Measurements from ENCODE around the gene TROAP. TPM values are rescaled to one million over a fixed set of nuclear protein-coding genes. Genes with fewer than 3 reads are reported as not detected.

Gene TROAP
- total and polyA plus RNA-seq, 7 experiments from 2014 or later: 0.21 to 58.2 (median 1.3) TPM; not detected in 2

GRCh38 chr12:49335118-49335954, 12.3 kb downstream of the TROAP start:
- Mint-ChIP-seq H3K27ac (peak overlapping the region in 3 of 9 donors; percentile 24 to 71 (median 36)), H3K27me3 (peaks cover 62 to 80% (median 76%) of the 10 kb centered on the region in 5 donors)
- POLR2A ChIA-PET: interaction anchor here (0.8 kb wide), 1 partner anchor 482 kb away, joined by 4 read pairs; no protein-coding TSS in a partner anchor

GRCh38 chr12:49335955-49336644, 13.0 kb downstream of the TROAP start:
- Mint-ChIP-seq H3K4me3 (peak overlapping the region in 4 of 10 donors; percentile 6 to 56 (median 44)), H3K4me1 (peaks cover 16 to 39% (median 32%) of the 10 kb centered on the region in 7 donors), H3K27me3 (peaks cover 68 to 88% (median 81%) of the 10 kb centered on the region in 5 donors), H3K9me3 (peaks cover 0 to 3% (median 0%) of the 10 kb centered on the region in 11 donors), H3K36me3 (peaks cover 0 to 11% (median 0%) of the 10 kb centered on the region in 5 donors), H3K27ac (peak overlapping the region in 2 of 9 donors; percentile 17 to 71)
- no peak overlapping the region for H3K4me3 ChIP-seq (ENCODE audit: low read length)
- no peak overlapping the region for H3K27ac ChIP-seq (ENCODE audit: low read depth, low read length)
- intact Hi-C loops (cut with micrococcal nuclease): loop anchor here in 1 of 2 donors (5.0 kb wide), 1 partner anchor 354 kb away; no protein-coding TSS in a partner anchor
- H3K36me3 ChIP-seq (ENCODE audit: control insufficient read depth in 2 of 3, insufficient read depth in 3 of 3, low read length in 3 of 3): no peaks in the 10 kb centered on the region
- peaks cover 8 to 9% of the 10 kb centered on the region in 2 donors for H3K4me1 ChIP-seq (ENCODE audit: control insufficient read depth in 2 of 2, insufficient read depth in 2 of 2, low read length in 2 of 2)
- ATAC-seq: no peak
- H3K27me3 ChIP-seq (ENCODE audit: control insufficient read depth in 2 of 2, insufficient read depth in 2 of 2, low read length in 2 of 2): peaks cover 0 to 21% of the 10 kb centered on the region in 2 donors
- no peak for DNase-seq
- POLR2A ChIA-PET: no interaction called here
- H3K9me3 ChIP-seq (ENCODE audit: control insufficient read depth in 2 of 3, low read length in 3 of 3): no peaks in the 10 kb centered on the region
- CTCF ChIA-PET: interaction anchor here (1.3 to 4.4 kb wide), 3 partner anchors 10 to 47 kb away, joined by 4 to 27 read pairs (median 4); partner anchors contain the start of gene DNAJC22

More at GRCh38 chr12:49335118-49335954, 12.3 kb downstream of the TROAP start:
- Histone ChIP-seq H3K9me3 (ENCODE audit: control insufficient read depth in 2 of 3, low read length in 3 of 3) (no peaks in the 10 kb centered on the region), H3K4me1 (ENCODE audit: control insufficient read depth in 2 of 2, insufficient read depth in 2 of 2, low read length in 2 of 2) (peaks cover 8 to 9% of the 10 kb centered on the region in 2 donors), H3K27ac (ENCODE audit: low read depth, low read length) (no peak overlapping the region), H3K36me3 (ENCODE audit: control insufficient read depth in 2 of 3, insufficient read depth in 3 of 3, low read length in 3 of 3) (no peaks in the 10 kb centered on the region), H3K27me3 (ENCODE audit: control insufficient read depth in 2 of 2, insufficient read depth in 2 of 2, low read length in 2 of 2) (peaks cover 0 to 21% of the 10 kb centered on the region in 2 donors), H3K4me3 (ENCODE audit: low read length) (no peak overlapping the region)
- Mint-ChIP-seq H3K9me3 (peaks cover 0 to 3% (median 0%) of the 10 kb centered on the region in 11 donors), H3K36me3 (peaks cover 0 to 16% (median 0%) of the 10 kb centered on the region in 5 donors), H3K4me1 (peaks cover 16 to 34% (median 32%) of the 10 kb centered on the region in 7 donors), H3K4me3 (peak overlapping the region in 8 of 10 donors; percentile 6 to 62 (median 38))
- no peak for DNase-seq
- intact Hi-C loops (cut with micrococcal nuclease): loop anchor here in 1 of 2 donors (5.0 kb wide), 1 partner anchor 353 kb away; no protein-coding TSS in a partner anchor
- no peak for ATAC-seq
- CTCF ChIA-PET: interaction anchor here (0.9 to 4.4 kb wide), 3 partner anchors 9 to 47 kb away, joined by 4 to 27 read pairs (median 5); partner anchors contain the start of gene DNAJC22

GRCh38 chr12:49336645-49337584, 13.9 kb downstream of the TROAP start, which contains the start of gene C1QL4:
C1QL4 (minus strand) TSS chr12:49337188; CDS start chr12:49336477, 711 bp downstream.
- H3K27me3 ChIP-seq (ENCODE audit: control insufficient read depth in 2 of 2, insufficient read depth in 2 of 2, low read length in 2 of 2): peaks cover 0 to 21% of the 10 kb centered on the region in 2 donors
- ChIA-PET CTCF (interaction anchor here (0.6 to 4.4 kb wide), 9 partner anchors 10 to 102 kb away, joined by 3 to 27 read pairs (median 4); partner anchors contain the start of genes DNAJC22 and PRPH), POLR2A (no interaction called here)
- H3K27ac Mint-ChIP-seq: peak within 1 kb of the TSS in 1 of 9 donors; percentile 32
- H3K27me3 Mint-ChIP-seq: peaks cover 64 to 93% (median 75%) of the 10 kb centered on the region in 5 donors
- H3K27ac ChIP-seq (ENCODE audit: low read depth, low read length): no peak within 1 kb of the TSS
- peaks cover 8 to 9% of the 10 kb centered on the region in 2 donors for H3K4me1 ChIP-seq (ENCODE audit: control insufficient read depth in 2 of 2, insufficient read depth in 2 of 2, low read length in 2 of 2)
- no peaks in the 10 kb centered on the region for H3K36me3 ChIP-seq (ENCODE audit: control insufficient read depth in 2 of 3, insufficient read depth in 3 of 3, low read length in 3 of 3)
- peak within 1 kb of the TSS; percentile 46 for H3K4me3 ChIP-seq (ENCODE audit: low read length)
- peak; percentile 98 for ATAC-seq
- intact Hi-C loops (cut with micrococcal nuclease): loop anchor here (1.0 to 5.0 kb wide), 4 partner anchors 10 to 355 kb away; partner anchors contain the start of gene TROAP (in 2 of the 2)
- H3K9me3 Mint-ChIP-seq: peaks cover 0 to 1% (median 0%) of the 10 kb centered on the region in 11 donors
- DNase-seq: peak; percentile 73 to 96 (median 85)
- peak within 1 kb of the TSS; percentile 31 to 77 (median 72) for H3K4me3 Mint-ChIP-seq
- peaks cover 16 to 39% (median 31%) of the 10 kb centered on the region in 7 donors for H3K4me1 Mint-ChIP-seq
- H3K36me3 Mint-ChIP-seq: peaks cover 0 to 5% (median 0%) of the 10 kb centered on the region in 5 donors
- H3K9me3 ChIP-seq (ENCODE audit: control insufficient read depth in 2 of 3, low read length in 3 of 3): no peaks in the 10 kb centered on the region

- H3K4me3 Mint-ChIP-seq: no peak overlapping the region
- H3K36me3 Mint-ChIP-seq: peaks cover 0 to 3% (median 0%) of the 10 kb centered on the region in 5 donors
- ATAC-seq (no peak), DNase-seq (no peak)
- ChIA-PET POLR2A (interaction anchor here (1.3 kb wide), 1 partner anchor 15 kb away, joined by 3 read pairs; no protein-coding TSS in a partner anchor), CTCF (interaction anchor here (1.0 to 4.4 kb wide), 2 partner anchors 9 to 50 kb away, joined by 3 to 27 read pairs; no protein-coding TSS in a partner anchor)
- peaks cover 11 to 51% (median 38%) of the 10 kb centered on the region in 7 donors for H3K4me1 Mint-ChIP-seq
- H3K27me3 Mint-ChIP-seq: peaks cover 57 to 92% (median 66%) of the 10 kb centered on the region in 5 donors
- H3K9me3 Mint-ChIP-seq: peaks cover 0 to 1% (median 0%) of the 10 kb centered on the region in 11 donors
- Histone ChIP-seq H3K27me3 (ENCODE audit: control insufficient read depth in 2 of 2, insufficient read depth in 2 of 2, low read length in 2 of 2) (peaks cover 0 to 25% of the 10 kb centered on the region in 2 donors), H3K4me3 (ENCODE audit: low read length) (no peak overlapping the region), H3K27ac (ENCODE audit: low read depth, low read length) (no peak overlapping the region), H3K36me3 (ENCODE audit: control insufficient read depth in 2 of 3, insufficient read depth in 3 of 3, low read length in 3 of 3) (no peaks in the 10 kb centered on the region), H3K9me3 (ENCODE audit: control insufficient read depth in 2 of 3, low read length in 3 of 3) (no peaks in the 10 kb centered on the region), H3K4me1 (ENCODE audit: control insufficient read depth in 2 of 2, insufficient read depth in 2 of 2, low read length in 2 of 2) (peaks cover 25 to 29% of the 10 kb centered on the region in 2 donors)
- intact Hi-C loops (cut with micrococcal nuclease): loop anchor here in 1 of 2 donors (5.0 kb wide), 1 partner anchor 357 kb away; no protein-coding TSS in a partner anchor
- H3K27ac Mint-ChIP-seq: no peak overlapping the region
These were observed 15.9 kb downstream of the TROAP start for GRCh38 chr12:49338830-49339463.

GRCh38 chr12:49339464-49339861, 16.4 kb downstream of the TROAP start:
- ATAC-seq (no peak), DNase-seq (no peak)
- no peak overlapping the region for H3K4me3 Mint-ChIP-seq
- no peaks in the 10 kb centered on the region for H3K9me3 ChIP-seq (ENCODE audit: control insufficient read depth in 2 of 3, low read length in 3 of 3)
- CTCF ChIA-PET: no interaction called here
- POLR2A ChIA-PET: interaction anchor here (1.3 kb wide), 1 partner anchor 15 kb away, joined by 3 read pairs; no protein-coding TSS in a partner anchor
- H3K4me1 Mint-ChIP-seq: peaks cover 11 to 55% (median 43%) of the 10 kb centered on the region in 7 donors
- H3K4me3 ChIP-seq (ENCODE audit: low read length): no peak overlapping the region
- peaks cover 27 to 32% of the 10 kb centered on the region in 2 donors for H3K4me1 ChIP-seq (ENCODE audit: control insufficient read depth in 2 of 2, insufficient read depth in 2 of 2, low read length in 2 of 2)
- peaks cover 0 to 1% (median 0%) of the 10 kb centered on the region in 11 donors for H3K9me3 Mint-ChIP-seq
- intact Hi-C loops (cut with micrococcal nuclease): loop anchor here in 1 of 2 donors (5.0 kb wide), 1 partner anchor 357 kb away; no protein-coding TSS in a partner anchor
- no peak overlapping the region for H3K27ac ChIP-seq (ENCODE audit: low read depth, low read length)
- peaks cover 0 to 30% of the 10 kb centered on the region in 2 donors for H3K27me3 ChIP-seq (ENCODE audit: control insufficient read depth in 2 of 2, insufficient read depth in 2 of 2, low read length in 2 of 2)
- H3K36me3 Mint-ChIP-seq: peaks cover 0 to 2% (median 0%) of the 10 kb centered on the region in 5 donors
- no peak overlapping the region for H3K27ac Mint-ChIP-seq
- no peaks in the 10 kb centered on the region for H3K36me3 ChIP-seq (ENCODE audit: control insufficient read depth in 2 of 3, insufficient read depth in 3 of 3, low read length in 3 of 3)
- H3K27me3 Mint-ChIP-seq: peaks cover 58 to 93% (median 67%) of the 10 kb centered on the region in 5 donors
